ENCODE measurements around the gene PRKCA. TPM values are rescaled to one million over a fixed set of nuclear protein-coding genes. Genes with fewer than 3 reads are reported as not detected.

Gene PRKCA
- total RNA-seq, 3 donors from 2014 or later: 5.1 to 10.5 (median 6.6) TPM

DNA sequence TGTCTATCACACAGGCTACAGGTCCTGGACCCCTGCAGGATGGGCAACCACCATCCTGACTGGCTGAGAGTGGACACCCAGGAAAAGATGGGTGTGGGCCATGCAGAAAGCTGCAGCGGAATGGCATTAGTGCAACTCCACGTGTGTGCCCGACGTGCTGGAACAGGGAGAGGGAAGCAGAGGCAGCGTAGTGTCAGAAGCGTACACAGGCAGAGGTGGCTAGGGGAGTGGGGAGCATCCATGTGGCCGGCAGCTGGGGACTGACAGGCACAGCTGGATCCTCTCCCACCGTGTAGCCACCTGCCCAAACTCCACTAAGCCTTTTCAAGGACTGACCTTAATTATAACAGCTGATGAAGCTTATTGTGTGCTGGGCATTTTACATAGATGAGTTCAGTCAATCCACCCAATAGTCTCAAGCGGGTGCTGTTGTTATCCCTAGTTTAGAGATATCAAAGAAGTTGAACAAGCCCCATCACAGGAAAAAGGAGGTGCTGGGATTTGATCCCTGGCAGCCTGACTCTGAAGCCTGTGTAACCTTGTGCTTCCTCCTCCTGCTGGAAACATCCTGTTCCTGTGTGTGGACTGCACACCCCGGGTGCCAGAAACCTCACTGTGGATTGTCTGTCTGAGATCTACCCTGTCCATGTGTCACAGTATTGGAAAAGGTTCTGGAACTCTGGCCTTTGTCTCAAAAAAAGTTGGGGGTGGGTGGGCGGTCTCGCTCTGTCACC lies 114.0 kb downstream of the PRKCA start:
- Histone ChIP-seq H3K4me1 (no peaks in the 10 kb centered on the region), H3K9me3 (no peaks in the 10 kb centered on the region), H3K36me3 (no peaks in the 10 kb centered on the region), H3K4me3 (no peak overlapping the region), H3K27me3 (no peaks in the 10 kb centered on the region), H3K27ac (no peak overlapping the region)
- no peak for DNase-seq (ENCODE audit: low spot score in 2 of 2)
- TF ChIP-seq, protein P1, sequence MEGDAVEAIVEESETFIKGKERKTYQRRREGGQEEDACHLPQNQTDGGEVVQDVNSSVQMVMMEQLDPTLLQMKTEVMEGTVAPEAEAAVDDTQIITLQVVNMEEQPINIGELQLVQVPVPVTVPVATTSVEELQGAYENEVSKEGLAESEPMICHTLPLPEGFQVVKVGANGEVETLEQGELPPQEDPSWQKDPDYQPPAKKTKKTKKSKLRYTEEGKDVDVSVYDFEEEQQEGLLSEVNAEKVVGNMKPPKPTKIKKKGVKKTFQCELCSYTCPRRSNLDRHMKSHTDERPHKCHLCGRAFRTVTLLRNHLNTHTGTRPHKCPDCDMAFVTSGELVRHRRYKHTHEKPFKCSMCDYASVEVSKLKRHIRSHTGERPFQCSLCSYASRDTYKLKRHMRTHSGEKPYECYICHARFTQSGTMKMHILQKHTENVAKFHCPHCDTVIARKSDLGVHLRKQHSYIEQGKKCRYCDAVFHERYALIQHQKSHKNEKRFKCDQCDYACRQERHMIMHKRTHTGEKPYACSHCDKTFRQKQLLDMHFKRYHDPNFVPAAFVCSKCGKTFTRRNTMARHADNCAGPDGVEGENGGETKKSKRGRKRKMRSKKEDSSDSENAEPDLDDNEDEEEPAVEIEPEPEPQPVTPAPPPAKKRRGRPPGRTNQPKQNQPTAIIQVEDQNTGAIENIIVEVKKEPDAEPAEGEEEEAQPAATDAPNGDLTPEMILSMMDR (IDR thresholded peaks at IDR 0.05): no peak
- TF ChIP-seq POLR2A (IDR thresholded peaks at IDR 0.05) (no peak), POLR2AphosphoS5 (IDR thresholded peaks at IDR 0.05) (no peak)
- intact Hi-C loops (cut with DNase I; ENCODE audit: low total_unique reads): no loop called here

DNA sequence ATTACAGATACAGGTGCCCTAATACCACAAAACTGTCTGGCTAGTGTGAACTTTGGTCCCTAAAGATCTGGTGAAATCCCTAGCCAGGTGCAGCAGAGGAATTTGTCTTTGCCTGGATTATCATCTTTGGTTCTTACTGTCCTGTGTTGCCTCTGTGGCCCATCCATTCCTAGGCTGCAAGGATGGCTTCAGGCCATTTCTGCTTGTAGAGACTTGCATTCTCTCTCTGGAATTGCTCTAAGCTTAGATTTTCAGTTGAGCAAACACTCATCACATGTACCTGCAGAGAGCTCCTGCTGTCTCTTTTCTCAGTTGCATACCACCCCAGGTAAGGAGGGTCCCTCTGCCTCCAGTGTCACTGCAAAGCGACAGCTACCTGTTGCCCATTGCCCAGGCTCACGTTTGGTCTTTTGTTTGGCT lies 114.9 kb downstream of the PRKCA start:
- intact Hi-C loops (cut with DNase I; ENCODE audit: low total_unique reads): no loop called here
- TF ChIP-seq POLR2A (IDR thresholded peaks at IDR 0.05) (no peak), POLR2AphosphoS5 (IDR thresholded peaks at IDR 0.05) (no peak)
- TF ChIP-seq, protein P1 (IDR thresholded peaks at IDR 0.05): no peak

DNA sequence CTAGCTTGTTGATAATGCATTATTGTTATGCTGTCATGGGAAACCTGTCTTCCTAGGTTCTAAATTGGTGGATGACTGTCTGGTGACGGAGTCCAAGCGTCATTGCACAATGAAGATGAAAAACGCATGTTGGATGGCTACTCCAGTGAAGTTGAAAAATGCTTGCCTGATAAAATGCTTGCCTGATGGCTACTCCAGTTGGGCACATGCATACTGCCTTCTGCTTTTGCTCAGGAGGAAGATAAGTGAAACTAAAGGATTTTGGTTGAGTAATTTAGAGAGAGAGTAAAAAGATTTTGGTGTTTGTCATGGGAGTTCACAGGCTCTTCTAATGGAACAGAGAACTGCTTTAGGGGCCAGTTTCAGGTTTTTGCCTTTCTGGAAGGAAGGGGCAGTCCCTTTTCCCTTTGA lies 118.6 kb downstream of the PRKCA start:
- no peaks in the 10 kb centered on the region for H3K27me3 ChIP-seq
- no peaks in the 10 kb centered on the region for H3K9me3 ChIP-seq
- no peaks in the 10 kb centered on the region for H3K4me1 ChIP-seq
- intact Hi-C loops (cut with DNase I; ENCODE audit: low total_unique reads): no loop called here
- H3K27ac ChIP-seq: no peak overlapping the region
- no peak overlapping the region for H3K4me3 ChIP-seq
- no peaks in the 10 kb centered on the region for H3K36me3 ChIP-seq
- TF ChIP-seq POLR2AphosphoS5 (IDR thresholded peaks at IDR 0.05) (peak in 1 of 3 donors; percentile 25), POLR2A (IDR thresholded peaks at IDR 0.05) (no peak)
- TF ChIP-seq, protein P1 (IDR thresholded peaks at IDR 0.05): no peak
- no peak for DNase-seq (ENCODE audit: low spot score in 2 of 2)

More for the DNA sequence above, 114.9 kb downstream of the PRKCA start:
- no peaks in the 10 kb centered on the region for H3K4me1 ChIP-seq
- no peak overlapping the region for H3K27ac ChIP-seq
- no peaks in the 10 kb centered on the region for H3K9me3 ChIP-seq
- no peak overlapping the region for H3K4me3 ChIP-seq
- H3K36me3 ChIP-seq: no peaks in the 10 kb centered on the region
- no peaks in the 10 kb centered on the region for H3K27me3 ChIP-seq
- no peak for DNase-seq (ENCODE audit: low spot score in 2 of 2)

DNA sequence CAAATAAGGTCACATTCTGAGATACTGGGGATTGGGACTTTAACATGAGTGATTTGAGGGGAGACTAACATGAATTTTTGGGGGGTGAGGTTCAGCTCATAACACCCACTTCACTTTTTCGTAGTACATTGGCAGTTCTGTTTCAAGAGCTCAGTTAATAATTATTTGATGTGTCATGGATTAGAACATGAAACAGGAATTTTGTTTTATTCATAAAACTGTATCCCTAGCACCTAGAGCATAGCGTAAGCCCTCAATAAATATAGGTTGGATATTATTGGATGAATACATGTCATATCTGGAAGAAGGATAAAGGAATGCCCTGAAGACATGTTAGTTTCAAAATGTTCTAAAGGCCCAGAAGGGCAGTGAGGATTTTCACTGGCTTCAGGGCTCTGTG lies 119.8 kb downstream of the PRKCA start:
- no peak overlapping the region for H3K27ac ChIP-seq
- no peaks in the 10 kb centered on the region for H3K4me1 ChIP-seq
- H3K36me3 ChIP-seq: no peaks in the 10 kb centered on the region
- intact Hi-C loops (cut with DNase I; ENCODE audit: low total_unique reads): no loop called here
- no peak for DNase-seq (ENCODE audit: low spot score in 2 of 2)
- no peaks in the 10 kb centered on the region for H3K27me3 ChIP-seq
- TF ChIP-seq POLR2A (IDR thresholded peaks at IDR 0.05) (no peak), POLR2AphosphoS5 (IDR thresholded peaks at IDR 0.05) (no peak)
- TF ChIP-seq, protein P1 (IDR thresholded peaks at IDR 0.05): no peak
- peaks cover 0 to 4% of the 10 kb centered on the region in 2 donors for H3K9me3 ChIP-seq
- no peak overlapping the region for H3K4me3 ChIP-seq

DNA sequence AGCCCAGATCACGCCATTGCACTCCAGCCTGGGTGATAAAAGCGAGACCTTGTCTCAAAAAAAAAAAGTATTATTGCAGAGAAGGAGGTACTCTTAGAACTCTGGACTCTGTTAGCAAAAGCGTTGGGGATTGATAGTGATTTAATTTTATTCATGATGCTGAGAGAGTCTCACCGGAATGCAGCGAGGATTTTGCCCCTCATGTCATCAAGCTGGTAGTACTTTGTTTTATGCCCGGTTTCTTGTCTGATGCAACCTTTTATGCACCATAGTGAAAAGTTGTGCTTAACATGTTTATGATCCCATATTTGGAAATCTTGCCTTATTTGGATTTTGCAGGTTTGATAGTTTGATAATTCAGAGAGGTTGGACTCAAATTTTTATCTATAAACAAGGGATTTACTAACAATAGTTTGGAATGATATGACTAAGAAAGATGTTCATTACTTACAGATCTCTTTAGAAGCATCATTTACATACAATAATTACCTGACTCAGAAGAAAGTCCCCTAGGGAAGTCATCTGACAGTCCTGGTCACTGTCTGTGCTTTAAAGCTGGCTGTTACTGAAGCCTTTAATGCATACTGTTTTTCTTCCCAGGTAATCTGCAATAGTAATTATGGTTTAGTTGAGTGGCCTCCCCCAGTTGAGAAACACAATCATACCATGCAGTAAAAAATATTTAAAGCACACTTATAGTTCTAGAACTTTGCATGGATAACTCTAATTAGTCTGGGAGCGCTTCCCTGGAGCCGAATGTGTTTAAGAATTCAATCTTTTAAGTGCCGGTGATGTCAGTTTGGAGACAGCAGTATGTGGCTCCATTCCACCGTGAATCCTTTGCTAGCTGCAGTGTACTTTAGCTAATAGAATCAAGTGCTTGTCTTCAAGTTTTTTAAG lies 120.9 kb downstream of the PRKCA start:
- Histone ChIP-seq H3K36me3 (no peaks in the 10 kb centered on the region), H3K4me3 (no peak overlapping the region), H3K9me3 (peaks cover 0 to 4% of the 10 kb centered on the region in 2 donors), H3K27ac (no peak overlapping the region), H3K4me1 (no peaks in the 10 kb centered on the region), H3K27me3 (no peaks in the 10 kb centered on the region)
- intact Hi-C loops (cut with DNase I; ENCODE audit: low total_unique reads): no loop called here
- no peak for DNase-seq (ENCODE audit: low spot score in 2 of 2)
- TF ChIP-seq POLR2A (IDR thresholded peaks at IDR 0.05) (no peak), POLR2AphosphoS5 (IDR thresholded peaks at IDR 0.05) (no peak)
- TF ChIP-seq, protein P1 (IDR thresholded peaks at IDR 0.05): no peak
